Mononuclear cell (primary cell): ENCODE data around the gene MDM1. TPM values are rescaled to one million over a fixed set of nuclear protein-coding genes. Genes with fewer than 3 reads are reported as not detected.

ENCODE experiments used
- H3K27me3 ChIP-seq: 2 replicates; pipeline ENCODE4 v1.6.0; 2011; ENCODE audit warnings: low read length, control low read depth; ENCODE audit not compliant: insufficient read depth
- H3K4me1 ChIP-seq: 2 replicates; pipeline ENCODE4 v1.5.1; 2011; ENCODE audit warnings: mild to moderate bottlenecking, low read length, control low read depth; ENCODE audit not compliant: insufficient read depth
- H3K4me3 ChIP-seq: 2 replicates; pipeline ENCODE4 v1.5.1; 2011; ENCODE audit warnings: mild to moderate bottlenecking, low read length, moderate library complexity
- H3K9me3 ChIP-seq: 2 replicates; pipeline ENCODE4 v1.5.1; 2011; ENCODE audit warnings: low read depth, mild to moderate bottlenecking, control low read depth, low read length
- total RNA-seq: library from RNA; depleted of rRNA; stranded (reverse); fragments of >200 nt; gene quantifications from one replicate; pipeline ENCODE4 v1.2.3, GENCODE V29; 2012

The MDM1 gene
- total RNA-seq, 1 donor: 17.2 TPM

DNA sequence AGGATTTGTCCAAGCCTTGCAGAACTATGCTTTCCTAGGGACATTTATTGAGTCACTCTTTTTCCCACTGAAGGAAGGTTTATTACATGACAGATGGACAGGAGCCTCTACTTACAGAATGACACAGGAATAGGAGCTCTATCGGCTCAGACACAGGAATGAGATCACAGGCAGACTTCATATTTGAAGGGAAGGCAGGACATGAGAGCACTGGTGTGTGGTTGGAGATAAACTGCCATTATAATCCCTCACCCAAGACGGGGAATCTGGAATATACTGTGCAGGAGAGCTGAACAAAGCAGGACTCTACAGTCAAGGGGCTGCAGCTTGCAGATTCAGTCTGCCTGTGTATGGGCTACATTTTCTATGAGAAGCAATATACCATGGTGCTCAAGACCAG, 51.9 kb downstream of the MDM1 start:
- Histone ChIP-seq H3K27me3 (no peaks in the 10 kb centered on the region), H3K4me3 (no peak overlapping the region), H3K4me1 (no peaks in the 10 kb centered on the region), H3K9me3 (no peaks in the 10 kb centered on the region)

DNA sequence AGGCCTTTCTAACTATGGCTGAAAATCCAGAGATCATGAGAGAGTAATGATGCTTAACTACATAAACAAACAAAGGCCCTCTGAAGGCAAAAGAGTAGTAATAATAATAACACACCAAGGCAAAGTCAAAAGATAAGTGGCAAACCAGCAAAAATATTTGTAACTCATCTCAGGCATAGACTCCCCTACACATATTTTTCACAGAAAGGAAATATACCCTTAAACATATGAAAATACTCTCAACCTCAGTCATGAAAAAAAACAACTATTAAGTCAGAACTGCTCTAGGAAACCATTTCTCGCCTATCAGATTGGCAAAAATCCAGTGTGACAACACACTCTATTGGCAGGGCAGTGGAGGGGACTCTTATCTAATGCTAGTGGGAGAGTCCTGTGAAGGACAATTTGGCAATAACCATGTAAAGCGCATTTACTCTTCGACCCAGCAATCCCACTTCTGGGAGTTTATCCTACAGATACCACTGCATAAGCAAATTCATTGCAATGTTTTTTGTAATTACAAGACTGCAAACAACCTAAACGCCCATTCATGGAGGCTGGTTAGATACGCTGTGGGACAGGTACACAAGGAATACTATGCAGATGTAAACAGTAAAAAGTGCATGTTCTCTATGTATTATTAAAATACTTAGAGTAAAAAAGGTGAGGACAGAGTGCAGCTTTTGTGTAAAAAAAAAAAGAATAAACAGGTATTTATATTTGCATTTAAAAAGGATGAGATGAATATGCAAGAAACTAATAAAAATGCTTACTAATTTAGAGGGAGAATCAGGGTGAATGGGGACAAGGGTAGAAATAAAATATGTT, 52.7 kb downstream of the MDM1 start:
- Histone ChIP-seq H3K27me3 (no peaks in the 10 kb centered on the region), H3K4me3 (no peak overlapping the region), H3K9me3 (no peaks in the 10 kb centered on the region), H3K4me1 (no peaks in the 10 kb centered on the region)

DNA sequence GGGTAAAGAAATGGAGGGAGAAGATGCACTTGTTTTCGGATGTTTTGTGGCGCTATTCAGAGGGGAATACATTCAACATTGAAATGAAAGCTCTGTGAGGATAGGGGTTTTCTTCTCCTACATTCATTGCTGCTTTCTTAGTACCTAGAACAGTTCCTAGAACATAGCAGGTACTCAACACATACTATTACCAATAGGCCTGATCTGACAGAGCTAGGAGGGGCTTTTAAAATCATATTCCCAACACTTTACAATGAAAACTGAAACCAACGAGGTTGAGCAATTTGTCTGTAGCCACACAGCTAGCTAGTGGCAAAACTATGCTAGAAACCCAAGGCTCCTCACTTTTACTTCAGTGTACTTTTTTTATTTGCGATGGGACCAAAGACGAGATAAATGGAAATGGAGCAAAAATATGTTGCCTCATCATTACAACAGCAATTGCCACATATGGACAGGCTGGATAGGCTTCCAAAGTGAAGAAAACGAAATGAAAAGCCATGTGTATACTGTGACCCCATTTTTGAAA, 55.7 kb downstream of the MDM1 start:
- H3K9me3 ChIP-seq: no peaks in the 10 kb centered on the region
- H3K27me3 ChIP-seq: no peaks in the 10 kb centered on the region
- H3K4me1 ChIP-seq: no peaks in the 10 kb centered on the region
- H3K4me3 ChIP-seq: no peak overlapping the region

- no peak overlapping the region for H3K4me3 ChIP-seq
- H3K27me3 ChIP-seq: no peaks in the 10 kb centered on the region
- H3K4me1 ChIP-seq: peaks cover 8% of the 10 kb centered on the region
- no peaks in the 10 kb centered on the region for H3K9me3 ChIP-seq
Observed at GRCh38 chr12:68272732-68273131, 59.4 kb downstream of the MDM1 start.

GRCh38 chr12:68271346-68271745, 60.8 kb downstream of the MDM1 start:
- Histone ChIP-seq H3K4me1 (peaks cover 18% of the 10 kb centered on the region), H3K4me3 (no peak overlapping the region), H3K9me3 (no peaks in the 10 kb centered on the region), H3K27me3 (no peaks in the 10 kb centered on the region)

DNA sequence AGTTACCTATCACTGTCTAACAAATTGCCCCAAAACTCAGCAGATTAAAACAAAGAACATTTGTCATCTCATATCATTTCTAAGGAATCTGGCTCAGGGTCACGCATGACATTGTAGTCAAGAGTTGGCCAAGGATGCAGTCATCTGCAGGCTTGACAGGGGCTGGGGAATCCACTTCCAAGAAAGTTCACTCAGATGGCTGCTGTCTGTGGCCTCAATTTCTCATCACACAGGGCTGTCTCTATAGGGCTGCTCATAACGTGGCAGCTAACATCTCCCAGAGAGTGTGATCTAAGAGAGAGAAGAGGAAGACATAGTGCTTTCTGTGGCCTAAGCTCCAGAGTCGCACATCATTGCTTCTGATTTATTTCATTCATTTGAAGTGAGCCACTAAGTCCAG, 61.8 kb downstream of the MDM1 start:
- peaks cover 18% of the 10 kb centered on the region for H3K4me1 ChIP-seq
- H3K9me3 ChIP-seq: no peaks in the 10 kb centered on the region
- no peak overlapping the region for H3K4me3 ChIP-seq
- H3K27me3 ChIP-seq: no peaks in the 10 kb centered on the region

DNA sequence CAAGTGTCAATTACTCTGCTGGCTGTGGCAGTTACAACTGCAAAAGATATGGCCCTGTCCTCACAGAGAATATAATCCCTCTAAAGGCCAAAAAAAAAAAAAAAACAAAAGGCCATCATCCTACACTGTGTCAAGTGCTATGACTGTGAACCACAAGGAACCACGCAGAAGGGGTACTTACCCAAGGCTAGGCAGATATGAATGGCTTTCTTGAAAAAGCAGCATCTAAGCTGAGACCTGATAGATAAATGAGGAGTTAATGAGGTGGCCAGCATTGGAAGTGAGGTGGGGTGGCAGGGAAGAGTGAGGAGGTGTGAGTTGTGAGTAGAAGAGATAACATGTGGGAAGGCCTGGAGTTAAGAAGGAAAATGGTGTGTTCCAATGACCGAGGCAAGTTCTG, 62.4 kb downstream of the MDM1 start:
- H3K4me3 ChIP-seq: no peak overlapping the region
- no peaks in the 10 kb centered on the region for H3K9me3 ChIP-seq
- H3K4me1 ChIP-seq: peaks cover 18% of the 10 kb centered on the region
- no peaks in the 10 kb centered on the region for H3K27me3 ChIP-seq

DNA sequence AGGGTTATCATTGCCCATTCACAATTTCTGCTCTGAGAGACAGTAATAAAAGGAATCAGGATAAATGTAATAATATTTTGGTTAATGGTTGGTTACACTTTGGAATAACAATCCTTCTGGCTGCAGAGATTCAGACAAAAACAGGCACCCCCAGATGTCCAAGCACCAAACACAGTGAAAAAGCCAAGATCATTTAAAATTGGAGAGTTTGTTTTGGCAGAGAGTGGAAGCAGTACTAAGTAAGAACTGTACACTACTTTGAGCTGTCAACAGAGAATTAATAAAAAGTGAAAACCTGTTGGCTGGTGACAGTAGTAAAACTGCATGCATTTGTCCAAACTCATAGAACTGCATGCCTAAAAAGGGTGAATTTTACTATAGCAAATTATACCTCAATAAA, 63.2 kb downstream of the MDM1 start:
- Histone ChIP-seq H3K4me1 (peaks cover 18% of the 10 kb centered on the region), H3K4me3 (no peak overlapping the region), H3K27me3 (no peaks in the 10 kb centered on the region), H3K9me3 (no peaks in the 10 kb centered on the region)

DNA sequence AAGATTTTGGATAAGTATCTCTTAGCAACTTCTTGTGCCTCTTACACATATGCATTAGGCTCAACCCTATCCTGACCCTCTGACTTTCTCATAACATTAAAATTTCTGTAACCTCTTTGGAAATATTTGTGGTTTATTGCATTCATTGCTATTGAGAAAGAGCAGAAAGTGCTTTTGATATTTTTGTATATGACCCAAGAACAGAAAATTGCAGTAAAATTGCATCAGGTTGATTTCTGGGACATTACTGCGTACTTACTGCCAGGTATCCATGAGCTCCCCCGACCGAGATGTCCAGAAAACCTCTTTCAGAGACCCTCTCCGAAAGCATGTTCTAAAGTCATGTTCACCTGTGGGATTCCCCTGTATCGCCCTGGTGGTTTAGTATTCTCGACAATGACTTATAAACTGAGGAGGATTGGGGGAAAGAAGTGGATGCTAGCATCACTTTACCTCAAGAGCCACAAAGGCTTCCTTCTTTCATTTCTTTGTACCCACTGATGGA, 64.2 kb downstream of the MDM1 start:
- Histone ChIP-seq H3K4me3 (no peak overlapping the region), H3K27me3 (no peaks in the 10 kb centered on the region), H3K9me3 (no peaks in the 10 kb centered on the region), H3K4me1 (peaks cover 18% of the 10 kb centered on the region)

- H3K27me3 ChIP-seq: no peaks in the 10 kb centered on the region
- no peak overlapping the region for H3K4me3 ChIP-seq
- peaks cover 14% of the 10 kb centered on the region for H3K4me1 ChIP-seq
- H3K9me3 ChIP-seq: no peaks in the 10 kb centered on the region
Observed at GRCh38 chr12:68264857-68265256, 67.3 kb downstream of the MDM1 start.

- H3K9me3 ChIP-seq: no peaks in the 10 kb centered on the region
Observed at GRCh38 chr12:68264158-68264855, 67.9 kb downstream of the MDM1 start.

GRCh38 chr12:68263366-68263765, 68.8 kb downstream of the MDM1 start:
- H3K27me3 ChIP-seq: no peaks in the 10 kb centered on the region
- H3K4me3 ChIP-seq: no peak overlapping the region
- peaks cover 14% of the 10 kb centered on the region for H3K4me1 ChIP-seq
- H3K9me3 ChIP-seq: no peaks in the 10 kb centered on the region

More at GRCh38 chr12:68264158-68264855, 67.9 kb downstream of the MDM1 start:
- H3K4me1 ChIP-seq: peaks cover 14% of the 10 kb centered on the region
- H3K4me3 ChIP-seq: no peak overlapping the region
- H3K27me3 ChIP-seq: no peaks in the 10 kb centered on the region

DNA sequence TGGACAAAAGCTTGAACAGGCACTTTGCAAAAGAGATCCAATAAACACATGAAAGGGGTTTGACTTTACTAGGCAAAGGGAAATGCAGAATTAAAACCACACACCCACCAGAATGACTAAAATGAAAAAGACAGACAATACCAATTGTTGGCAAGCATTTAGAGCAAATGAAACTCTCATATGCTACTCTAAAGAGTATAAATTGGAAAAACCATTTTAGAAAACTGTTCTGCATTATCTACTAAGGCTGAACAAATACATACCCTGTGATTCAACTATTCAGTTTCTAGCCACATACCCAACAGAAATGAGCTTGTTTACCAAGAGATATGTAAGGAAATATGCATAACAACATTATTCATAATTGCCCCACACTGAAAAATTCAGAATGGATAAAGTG, 70.3 kb downstream of the MDM1 start:
- Histone ChIP-seq H3K27me3 (no peaks in the 10 kb centered on the region), H3K4me1 (peaks cover 3% of the 10 kb centered on the region), H3K9me3 (no peaks in the 10 kb centered on the region), H3K4me3 (no peak overlapping the region)

GRCh38 chr12:68260153-68260552, 72.0 kb downstream of the MDM1 start:
- no peaks in the 10 kb centered on the region for H3K4me1 ChIP-seq
- H3K9me3 ChIP-seq: no peaks in the 10 kb centered on the region
- H3K27me3 ChIP-seq: no peaks in the 10 kb centered on the region
- no peak overlapping the region for H3K4me3 ChIP-seq

DNA sequence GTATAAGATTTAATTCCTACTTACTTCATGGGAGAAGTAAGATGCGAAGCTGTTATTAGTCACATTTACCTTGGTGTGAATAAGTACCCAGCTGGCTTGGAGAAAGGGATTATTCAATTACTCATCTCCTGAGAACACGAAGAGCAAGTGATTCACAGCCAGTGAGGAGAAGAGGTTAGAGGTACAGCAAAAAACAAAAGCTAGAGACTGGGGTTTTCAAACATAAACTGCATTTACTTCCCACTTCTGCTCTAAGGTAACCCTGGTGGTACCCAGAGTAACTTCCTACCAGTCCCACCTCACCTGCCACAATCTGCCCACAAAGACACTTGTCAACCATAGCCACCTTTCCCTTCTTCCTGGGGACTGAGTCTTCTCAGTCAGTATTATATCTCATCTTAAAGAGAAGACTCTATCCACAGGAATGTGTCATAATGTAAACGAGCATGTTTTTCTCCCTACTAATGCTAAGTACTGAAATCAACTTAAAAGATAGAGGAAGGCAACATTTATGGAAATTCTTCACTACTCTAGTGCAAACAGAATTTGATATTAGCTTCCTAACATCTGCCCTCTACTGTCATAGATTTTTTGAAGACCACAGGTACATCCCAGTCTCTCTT, 72.7 kb downstream of the MDM1 start:
- no peak overlapping the region for H3K4me3 ChIP-seq
- no peaks in the 10 kb centered on the region for H3K27me3 ChIP-seq
- no peaks in the 10 kb centered on the region for H3K9me3 ChIP-seq
- no peaks in the 10 kb centered on the region for H3K4me1 ChIP-seq
